Panc1 (cell line): ENCODE results near the gene FGF3.

Experiments used
- POLR2AphosphoS5 ChIP-seq: IDR thresholded peaks from 2 replicates; pipeline ENCODE4 v1.6.1; 2012; ENCODE audit warnings: mild to moderate bottlenecking, low read depth, low read length, moderate library complexity
- SIN3A ChIP-seq: IDR thresholded peaks from 2 replicates; pipeline ENCODE4 v1.6.1; 2012; ENCODE audit warnings: low read depth, mild to moderate bottlenecking, low read length, moderate library complexity, borderline replicate concordance; ENCODE audit not compliant: insufficient read depth
- TF ChIP-seq, protein P1 (sequence below): fragments of 450-650 bp; IDR thresholded peaks from 2 replicates; pipeline ENCODE4 v1.5.1; 2017; ENCODE audit warnings: mild to moderate bottlenecking
- TF ChIP-seq, protein P2 (sequence below), 2 experiments: IDR thresholded peaks; 2 replicates each; pipeline ENCODE4 v1.6.1; 2011 to 2012; ENCODE audit warnings: low read depth in 2 of 2, control low read depth in 1 of 2, low read length in 1 of 2, mild to moderate bottlenecking in 1 of 2, moderate library complexity in 1 of 2; ENCODE audit not compliant: insufficient read depth in 1 of 2

DNA sequence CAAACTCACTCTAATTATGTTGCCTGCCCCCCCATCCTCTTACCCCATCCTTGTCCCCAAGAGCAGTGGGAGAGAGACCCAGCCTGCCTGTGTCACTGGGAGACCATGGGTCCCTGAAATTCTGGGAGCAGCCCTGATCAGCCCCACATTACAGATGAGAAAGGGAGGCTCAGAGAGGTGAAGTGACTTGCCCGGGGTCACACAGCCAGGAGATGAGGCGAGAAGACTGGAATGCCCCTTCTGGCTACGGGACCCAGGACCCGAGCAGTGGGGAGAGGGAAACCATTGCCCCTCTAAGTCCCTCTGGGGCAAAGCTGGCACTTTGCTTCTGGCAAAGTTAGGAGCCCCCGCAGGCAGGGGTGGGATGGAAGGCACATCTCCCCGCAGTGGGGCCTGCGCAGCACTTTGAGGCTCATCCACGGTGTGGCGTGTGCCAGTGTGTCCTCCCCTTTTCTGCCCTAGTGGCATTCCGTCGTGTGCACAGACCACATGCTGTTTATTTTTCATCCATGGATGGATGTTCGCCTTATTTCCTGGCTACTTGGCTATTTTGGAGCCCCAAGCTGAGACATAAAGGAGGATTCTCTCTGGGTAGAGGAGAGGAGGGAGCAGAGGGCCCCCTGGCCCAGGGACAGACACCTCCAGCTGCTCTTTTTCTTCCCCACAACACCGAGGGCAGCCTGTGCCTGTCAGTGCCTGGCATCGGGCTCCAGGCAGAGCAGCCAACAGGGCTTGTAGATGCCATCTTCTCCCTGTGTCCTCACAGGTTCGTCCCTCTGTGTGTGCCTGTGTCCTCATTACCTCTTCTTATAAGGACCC, 3.7 kb upstream of the FGF3 start:
- TF ChIP-seq, protein P1, sequence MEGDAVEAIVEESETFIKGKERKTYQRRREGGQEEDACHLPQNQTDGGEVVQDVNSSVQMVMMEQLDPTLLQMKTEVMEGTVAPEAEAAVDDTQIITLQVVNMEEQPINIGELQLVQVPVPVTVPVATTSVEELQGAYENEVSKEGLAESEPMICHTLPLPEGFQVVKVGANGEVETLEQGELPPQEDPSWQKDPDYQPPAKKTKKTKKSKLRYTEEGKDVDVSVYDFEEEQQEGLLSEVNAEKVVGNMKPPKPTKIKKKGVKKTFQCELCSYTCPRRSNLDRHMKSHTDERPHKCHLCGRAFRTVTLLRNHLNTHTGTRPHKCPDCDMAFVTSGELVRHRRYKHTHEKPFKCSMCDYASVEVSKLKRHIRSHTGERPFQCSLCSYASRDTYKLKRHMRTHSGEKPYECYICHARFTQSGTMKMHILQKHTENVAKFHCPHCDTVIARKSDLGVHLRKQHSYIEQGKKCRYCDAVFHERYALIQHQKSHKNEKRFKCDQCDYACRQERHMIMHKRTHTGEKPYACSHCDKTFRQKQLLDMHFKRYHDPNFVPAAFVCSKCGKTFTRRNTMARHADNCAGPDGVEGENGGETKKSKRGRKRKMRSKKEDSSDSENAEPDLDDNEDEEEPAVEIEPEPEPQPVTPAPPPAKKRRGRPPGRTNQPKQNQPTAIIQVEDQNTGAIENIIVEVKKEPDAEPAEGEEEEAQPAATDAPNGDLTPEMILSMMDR: no peak
- TF ChIP-seq POLR2AphosphoS5: no peak
- TF ChIP-seq, protein P2, sequence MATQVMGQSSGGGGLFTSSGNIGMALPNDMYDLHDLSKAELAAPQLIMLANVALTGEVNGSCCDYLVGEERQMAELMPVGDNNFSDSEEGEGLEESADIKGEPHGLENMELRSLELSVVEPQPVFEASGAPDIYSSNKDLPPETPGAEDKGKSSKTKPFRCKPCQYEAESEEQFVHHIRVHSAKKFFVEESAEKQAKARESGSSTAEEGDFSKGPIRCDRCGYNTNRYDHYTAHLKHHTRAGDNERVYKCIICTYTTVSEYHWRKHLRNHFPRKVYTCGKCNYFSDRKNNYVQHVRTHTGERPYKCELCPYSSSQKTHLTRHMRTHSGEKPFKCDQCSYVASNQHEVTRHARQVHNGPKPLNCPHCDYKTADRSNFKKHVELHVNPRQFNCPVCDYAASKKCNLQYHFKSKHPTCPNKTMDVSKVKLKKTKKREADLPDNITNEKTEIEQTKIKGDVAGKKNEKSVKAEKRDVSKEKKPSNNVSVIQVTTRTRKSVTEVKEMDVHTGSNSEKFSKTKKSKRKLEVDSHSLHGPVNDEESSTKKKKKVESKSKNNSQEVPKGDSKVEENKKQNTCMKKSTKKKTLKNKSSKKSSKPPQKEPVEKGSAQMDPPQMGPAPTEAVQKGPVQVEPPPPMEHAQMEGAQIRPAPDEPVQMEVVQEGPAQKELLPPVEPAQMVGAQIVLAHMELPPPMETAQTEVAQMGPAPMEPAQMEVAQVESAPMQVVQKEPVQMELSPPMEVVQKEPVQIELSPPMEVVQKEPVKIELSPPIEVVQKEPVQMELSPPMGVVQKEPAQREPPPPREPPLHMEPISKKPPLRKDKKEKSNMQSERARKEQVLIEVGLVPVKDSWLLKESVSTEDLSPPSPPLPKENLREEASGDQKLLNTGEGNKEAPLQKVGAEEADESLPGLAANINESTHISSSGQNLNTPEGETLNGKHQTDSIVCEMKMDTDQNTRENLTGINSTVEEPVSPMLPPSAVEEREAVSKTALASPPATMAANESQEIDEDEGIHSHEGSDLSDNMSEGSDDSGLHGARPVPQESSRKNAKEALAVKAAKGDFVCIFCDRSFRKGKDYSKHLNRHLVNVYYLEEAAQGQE (IDR thresholded peaks at IDR 0.05; ENCODE audit: insufficient read depth in 1 of 2, low read depth in 2 of 2, low read length in 1 of 2): no peak
- TF ChIP-seq SIN3A: no peak
